Activated T-cell treated with anti-CD3 and anti-CD28 coated beads, Interleukin-2, amount 50 U/mL, for 24 hours (primary cell): ENCODE results near the gene HIVEP2.

Experiments used
- DNase-seq: peaks from one replicate; pipeline ENCODE4 v3.0.0-alpha.2; 2020
- H3K27ac Mint-ChIP-seq: 2 replicates; pipeline ENCODE4 v1.8.0; 2020; ENCODE audit warnings: mild to moderate bottlenecking, mixed read lengths
- H3K27me3 Mint-ChIP-seq: 2 replicates; pipeline ENCODE4 v1.8.0; 2020; ENCODE audit warnings: mixed read lengths
- H3K36me3 Mint-ChIP-seq: 2 replicates; pipeline ENCODE4 v1.8.0; 2020; ENCODE audit warnings: low read depth, mixed read lengths
- H3K4me1 Mint-ChIP-seq: 2 replicates; pipeline ENCODE4 v1.8.0; 2020; ENCODE audit warnings: low read depth, mixed read lengths
- H3K4me3 Mint-ChIP-seq: 2 replicates; pipeline ENCODE4 v1.8.0; 2020; ENCODE audit warnings: mild to moderate bottlenecking, moderate library complexity, mixed read lengths
- H3K9me3 Mint-ChIP-seq: 2 replicates; pipeline ENCODE4 v1.8.0; 2020; ENCODE audit warnings: mixed read lengths

The HIVEP2 gene

GRCh38 chr6:142883011-142883410, 62.0 kb downstream of the HIVEP2 start:
- Mint-ChIP-seq H3K4me1 (peaks cover 97% of the 10 kb centered on the region), H3K4me3 (peak overlapping the region; percentile 88), H3K27me3 (no peaks in the 10 kb centered on the region), H3K9me3 (peaks cover 4% of the 10 kb centered on the region), H3K27ac (peak overlapping the region; percentile 100), H3K36me3 (peaks cover 56% of the 10 kb centered on the region)
- DNase-seq = no peak

GRCh38 chr6:142881761-142882160, 63.2 kb downstream of the HIVEP2 start:
- DNase-seq = no peak
- Mint-ChIP-seq H3K27ac (peak overlapping the region; percentile 58), H3K27me3 (no peaks in the 10 kb centered on the region), H3K4me1 (peaks cover 95% of the 10 kb centered on the region), H3K4me3 (no peak overlapping the region), H3K9me3 (peaks cover 7% of the 10 kb centered on the region), H3K36me3 (peaks cover 59% of the 10 kb centered on the region)

- Mint-ChIP-seq H3K4me3 (no peak overlapping the region), H3K36me3 (peaks cover 60% of the 10 kb centered on the region), H3K4me1 (peaks cover 93% of the 10 kb centered on the region), H3K27me3 (no peaks in the 10 kb centered on the region), H3K9me3 (peaks cover 7% of the 10 kb centered on the region), H3K27ac (peak overlapping the region; percentile 73)
- DNase-seq = no peak
Measured at GRCh38 chr6:142881290-142881689, 63.7 kb downstream of the HIVEP2 start.

- DNase-seq = no peak
- H3K4me1 Mint-ChIP-seq = peaks cover 94% of the 10 kb centered on the region
- peak overlapping the region; percentile 73 for H3K27ac Mint-ChIP-seq
- H3K27me3 Mint-ChIP-seq = no peaks in the 10 kb centered on the region
- peaks cover 10% of the 10 kb centered on the region for H3K9me3 Mint-ChIP-seq
- peaks cover 71% of the 10 kb centered on the region for H3K36me3 Mint-ChIP-seq
- no peak overlapping the region for H3K4me3 Mint-ChIP-seq
Measured at GRCh38 chr6:142880201-142880600, 64.8 kb downstream of the HIVEP2 start.

- peak overlapping the region; percentile 73 for H3K27ac Mint-ChIP-seq
- H3K27me3 Mint-ChIP-seq = no peaks in the 10 kb centered on the region
- DNase-seq = no peak
- peaks cover 13% of the 10 kb centered on the region for H3K9me3 Mint-ChIP-seq
- H3K36me3 Mint-ChIP-seq = peaks cover 78% of the 10 kb centered on the region
- H3K4me3 Mint-ChIP-seq = no peak overlapping the region
- H3K4me1 Mint-ChIP-seq = peaks cover 94% of the 10 kb centered on the region
Measured at GRCh38 chr6:142879527-142879926, 65.4 kb downstream of the HIVEP2 start.

GRCh38 chr6:142879076-142879475, 65.9 kb downstream of the HIVEP2 start:
- Mint-ChIP-seq H3K27me3 (no peaks in the 10 kb centered on the region), H3K9me3 (peaks cover 13% of the 10 kb centered on the region), H3K27ac (peak overlapping the region; percentile 73), H3K4me1 (peaks cover 94% of the 10 kb centered on the region), H3K36me3 (peaks cover 79% of the 10 kb centered on the region), H3K4me3 (no peak overlapping the region)
- no peak for DNase-seq

GRCh38 chr6:142878407-142878806, 66.6 kb downstream of the HIVEP2 start:
- Mint-ChIP-seq H3K27ac (peak overlapping the region; percentile 86), H3K9me3 (peaks cover 13% of the 10 kb centered on the region)

GRCh38 chr6:142874676-142875075, 70.3 kb downstream of the HIVEP2 start:
- Mint-ChIP-seq H3K4me1 (peaks cover 92% of the 10 kb centered on the region), H3K27me3 (no peaks in the 10 kb centered on the region)

More at GRCh38 chr6:142878407-142878806, 66.6 kb downstream of the HIVEP2 start:
- peaks cover 84% of the 10 kb centered on the region for H3K36me3 Mint-ChIP-seq
- no peaks in the 10 kb centered on the region for H3K27me3 Mint-ChIP-seq
- H3K4me3 Mint-ChIP-seq = no peak overlapping the region
- no peak for DNase-seq
- H3K4me1 Mint-ChIP-seq = peaks cover 93% of the 10 kb centered on the region

GRCh38 chr6:142872376-142872775, 72.6 kb downstream of the HIVEP2 start:
- peak overlapping the region; percentile 93 for H3K27ac Mint-ChIP-seq
- H3K4me1 Mint-ChIP-seq = peaks cover 87% of the 10 kb centered on the region
- DNase-seq = no peak
- peaks cover 7% of the 10 kb centered on the region for H3K9me3 Mint-ChIP-seq
- H3K36me3 Mint-ChIP-seq = peaks cover 53% of the 10 kb centered on the region
- no peaks in the 10 kb centered on the region for H3K27me3 Mint-ChIP-seq
- H3K4me3 Mint-ChIP-seq = no peak overlapping the region

More at GRCh38 chr6:142874676-142875075, 70.3 kb downstream of the HIVEP2 start:
- peak overlapping the region; percentile 80 for H3K27ac Mint-ChIP-seq
- no peak for DNase-seq
- H3K9me3 Mint-ChIP-seq = peaks cover 13% of the 10 kb centered on the region
- peaks cover 75% of the 10 kb centered on the region for H3K36me3 Mint-ChIP-seq
- H3K4me3 Mint-ChIP-seq = no peak overlapping the region

GRCh38 chr6:142871910-142872331, 73.1 kb downstream of the HIVEP2 start:
- no peaks in the 10 kb centered on the region for H3K27me3 Mint-ChIP-seq
- H3K36me3 Mint-ChIP-seq = peaks cover 49% of the 10 kb centered on the region
- DNase-seq = no peak
- H3K4me1 Mint-ChIP-seq = peaks cover 87% of the 10 kb centered on the region
- H3K4me3 Mint-ChIP-seq = peak overlapping the region; percentile 62
- peaks cover 6% of the 10 kb centered on the region for H3K9me3 Mint-ChIP-seq
- peak overlapping the region; percentile 93 for H3K27ac Mint-ChIP-seq

GRCh38 chr6:142870787-142871415, 74.1 kb downstream of the HIVEP2 start:
- Mint-ChIP-seq H3K9me3 (peaks cover 6% of the 10 kb centered on the region), H3K27ac (peak overlapping the region; percentile 87), H3K4me1 (peaks cover 90% of the 10 kb centered on the region), H3K4me3 (no peak overlapping the region), H3K36me3 (peaks cover 44% of the 10 kb centered on the region), H3K27me3 (no peaks in the 10 kb centered on the region)
- DNase-seq = no peak

- no peaks in the 10 kb centered on the region for H3K27me3 Mint-ChIP-seq
- H3K4me1 Mint-ChIP-seq = peaks cover 88% of the 10 kb centered on the region
- peaks cover 28% of the 10 kb centered on the region for H3K36me3 Mint-ChIP-seq
- H3K27ac Mint-ChIP-seq = no peak overlapping the region
- no peak for DNase-seq
- no peak overlapping the region for H3K4me3 Mint-ChIP-seq
- H3K9me3 Mint-ChIP-seq = no peaks in the 10 kb centered on the region
Measured at GRCh38 chr6:142868917-142869316, 76.1 kb downstream of the HIVEP2 start.

GRCh38 chr6:142867988-142868812, 76.8 kb downstream of the HIVEP2 start:
- H3K9me3 Mint-ChIP-seq = no peaks in the 10 kb centered on the region
- peaks cover 24% of the 10 kb centered on the region for H3K36me3 Mint-ChIP-seq
- peaks cover 88% of the 10 kb centered on the region for H3K4me1 Mint-ChIP-seq
- H3K27me3 Mint-ChIP-seq = no peaks in the 10 kb centered on the region
- no peak for DNase-seq
- peak overlapping the region; percentile 57 for H3K27ac Mint-ChIP-seq
- peak overlapping the region; percentile 47 for H3K4me3 Mint-ChIP-seq

GRCh38 chr6:142867355-142867801, 77.6 kb downstream of the HIVEP2 start:
- Mint-ChIP-seq H3K27ac (peak overlapping the region; percentile 81), H3K36me3 (peaks cover 19% of the 10 kb centered on the region), H3K4me3 (peak overlapping the region; percentile 47), H3K27me3 (no peaks in the 10 kb centered on the region), H3K4me1 (peaks cover 79% of the 10 kb centered on the region), H3K9me3 (no peaks in the 10 kb centered on the region)
- DNase-seq = no peak

GRCh38 chr6:142863981-142864380, 81.0 kb downstream of the HIVEP2 start:
- Mint-ChIP-seq H3K9me3 (no peaks in the 10 kb centered on the region), H3K27ac (no peak overlapping the region), H3K27me3 (no peaks in the 10 kb centered on the region), H3K4me3 (no peak overlapping the region), H3K36me3 (peaks cover 18% of the 10 kb centered on the region), H3K4me1 (peaks cover 79% of the 10 kb centered on the region)
- no peak for DNase-seq
